GM21529 (cell line): ENCODE results near the gene TMEM120B.
"Not testable (repeated sequence)": the region's sequence is repeated elsewhere in the genome, so short reads cannot be mapped to it uniquely, and the experiment has no call there.

Source experiments
- ATAC-seq: cut with Tn5 transposase; IDR thresholded peaks from one replicate; pipeline ENCODE4 v1.9.1; 2021; ENCODE audit not compliant: unreplicated experiment

The TMEM120B gene

DNA sequence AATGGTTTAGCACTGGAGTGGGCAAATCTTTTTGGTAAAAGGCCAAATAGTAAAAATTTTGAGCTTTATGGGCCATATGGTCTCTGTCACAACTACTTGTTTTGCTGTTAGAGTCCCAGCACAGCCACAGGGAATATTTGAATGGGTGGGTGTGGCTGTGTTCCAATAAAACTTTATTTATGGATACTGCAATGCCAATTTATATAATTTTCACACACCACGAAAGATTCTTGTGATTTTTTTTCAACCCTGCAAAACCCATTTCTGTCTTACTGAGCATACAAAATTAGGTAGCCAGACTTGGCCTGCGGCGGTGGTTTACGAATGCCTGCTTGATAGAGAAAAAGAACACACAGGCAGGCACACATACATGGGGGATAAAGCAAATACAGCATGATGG is 28.3 kb downstream of the TMEM120B start:
- no peak for ATAC-seq

DNA sequence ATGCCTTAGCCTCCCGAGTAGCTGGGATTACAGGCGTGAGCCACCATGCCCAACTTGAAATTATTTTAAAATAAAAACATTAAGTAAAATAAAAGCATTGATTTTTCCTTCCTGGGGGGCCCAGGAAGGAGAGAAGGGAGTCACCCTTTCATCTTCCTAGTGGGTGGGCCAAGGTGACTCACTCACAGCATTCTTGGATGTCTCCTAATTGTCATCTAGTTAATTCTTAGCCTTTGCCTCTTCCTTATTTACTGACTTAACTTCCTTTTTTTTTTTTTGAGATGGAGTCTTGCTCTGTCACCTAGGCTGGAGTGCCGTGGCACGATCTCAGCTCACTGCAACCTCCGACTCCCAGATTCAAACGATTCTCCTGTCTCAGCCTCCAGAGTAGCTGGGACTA is 29.2 kb downstream of the TMEM120B start:
- no peak for ATAC-seq

DNA sequence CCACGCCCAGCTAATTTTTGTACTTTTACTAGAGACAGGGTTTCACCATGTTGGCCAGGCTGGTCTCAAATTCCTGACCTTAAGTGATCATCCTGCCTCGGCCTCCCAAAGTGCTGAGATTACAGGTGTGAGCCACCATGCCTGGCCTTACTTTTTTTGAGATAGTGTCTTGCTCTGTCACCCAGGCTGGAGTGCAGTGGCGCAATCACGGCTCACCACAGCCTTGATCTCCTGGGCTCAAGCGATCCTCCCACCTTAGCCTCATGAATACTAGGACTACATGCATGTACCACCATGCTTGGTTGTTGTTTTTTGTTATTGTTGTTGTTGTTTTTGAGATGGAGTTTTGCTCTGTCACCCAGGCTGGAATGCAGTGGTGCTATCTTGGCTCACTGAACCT is 33.0 kb downstream of the TMEM120B start:
- not testable (repeated sequence) for ATAC-seq

DNA sequence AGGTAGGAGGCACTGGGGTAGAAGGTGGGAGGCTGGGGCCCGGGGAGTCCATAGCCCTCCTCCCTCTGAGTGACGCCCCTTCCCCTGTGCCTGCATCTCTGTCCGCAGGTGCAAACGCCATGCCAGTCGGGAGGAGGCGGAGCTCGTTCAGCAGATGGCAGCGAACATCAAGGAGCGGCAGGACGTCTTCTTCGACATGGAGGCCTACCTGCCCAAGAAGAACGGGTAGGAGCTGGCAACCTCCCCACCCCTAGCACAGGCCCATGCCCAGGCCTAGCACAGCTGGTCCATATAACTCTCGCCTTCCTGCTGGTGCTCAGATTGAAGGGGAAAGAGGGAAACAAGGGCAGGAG is 35.6 kb downstream of the TMEM120B start:
- no peak for ATAC-seq

DNA sequence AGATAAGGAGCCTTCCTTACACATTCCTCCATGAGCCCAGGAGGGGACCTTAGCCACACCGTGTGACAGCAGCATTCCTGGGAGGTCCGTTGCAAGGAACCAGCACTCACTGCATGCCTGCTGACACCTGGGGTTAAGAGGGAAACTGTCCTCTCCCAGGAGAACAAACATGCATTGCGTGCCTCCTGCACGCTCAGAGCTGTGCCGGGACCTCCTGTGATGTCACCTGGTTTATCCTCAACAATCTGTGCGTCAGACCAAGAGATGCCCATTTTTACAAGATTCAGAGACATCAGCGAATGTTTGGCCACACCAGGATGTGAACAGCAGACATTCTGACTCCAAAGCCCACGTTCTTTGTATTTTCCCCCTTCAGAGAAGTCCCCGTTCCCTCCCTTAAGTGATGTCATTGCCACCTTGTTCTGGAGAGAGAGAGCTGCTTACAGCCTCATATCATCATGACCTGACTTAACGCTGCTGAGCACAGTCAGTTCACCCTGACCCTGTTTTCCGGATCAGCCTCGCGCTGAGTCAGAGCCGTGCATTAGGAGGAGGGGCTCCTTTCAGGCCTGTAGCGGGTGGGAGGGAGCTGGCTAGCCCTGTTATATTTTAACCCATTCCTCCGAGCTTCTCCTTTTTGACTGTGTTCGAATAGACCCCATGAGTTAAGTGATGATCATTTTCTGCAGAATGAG is 36.2 kb downstream of the TMEM120B start:
- ATAC-seq, result no peak

DNA sequence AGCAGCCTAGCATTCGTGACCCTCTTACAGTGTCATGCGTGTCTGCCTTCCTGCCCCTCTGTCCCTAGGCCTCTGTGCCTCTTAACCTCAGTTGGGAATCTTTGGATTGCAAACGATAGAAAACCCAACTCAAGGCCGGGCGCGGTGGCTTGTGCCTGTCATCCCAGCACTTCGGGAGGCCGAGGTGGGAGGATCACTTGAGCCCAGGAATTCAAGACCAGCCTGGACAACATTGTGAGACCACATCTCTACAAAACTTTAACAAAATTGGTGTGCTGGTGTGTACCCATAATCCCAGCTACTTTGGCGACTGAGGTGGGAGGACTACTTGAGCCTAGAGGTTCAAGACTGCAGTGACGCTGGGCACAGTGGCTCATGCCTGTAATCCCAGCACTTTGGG is 36.7 kb downstream of the TMEM120B start:
- ATAC-seq, result no peak

DNA sequence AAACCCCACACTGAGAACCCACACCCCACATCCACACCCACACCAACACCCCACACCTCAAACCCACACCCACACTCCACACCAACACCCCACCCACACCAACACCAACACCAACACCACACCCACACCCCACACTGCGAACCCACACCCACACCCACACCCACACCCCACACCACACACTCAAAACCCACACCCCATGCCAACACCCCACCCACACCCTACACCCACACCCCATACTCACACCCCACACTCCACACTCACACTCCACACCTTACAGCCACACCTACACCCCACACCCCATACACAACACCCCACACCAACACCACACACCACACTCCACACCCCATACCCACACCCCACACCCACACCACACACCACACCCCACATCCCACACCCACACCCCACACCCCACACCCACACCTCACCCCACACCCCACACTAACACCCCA is 38.0 kb downstream of the TMEM120B start:
- ATAC-seq, result no peak

DNA sequence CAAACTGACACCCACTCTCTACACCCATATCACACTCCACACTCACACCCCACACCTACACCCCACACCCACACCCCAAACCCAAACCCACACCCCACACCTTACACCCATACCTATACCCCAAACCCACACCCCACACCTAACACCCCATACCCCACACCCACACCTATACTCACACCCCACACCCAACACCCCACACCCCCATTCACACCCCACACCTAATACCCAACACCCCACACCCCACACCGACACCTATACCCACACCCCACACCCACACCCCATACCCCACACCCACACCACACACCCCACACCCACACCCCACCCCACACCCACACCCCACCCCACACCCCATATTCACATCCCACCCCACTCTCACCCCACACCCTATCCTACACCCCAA is 38.5 kb downstream of the TMEM120B start:
- no peak for ATAC-seq

DNA sequence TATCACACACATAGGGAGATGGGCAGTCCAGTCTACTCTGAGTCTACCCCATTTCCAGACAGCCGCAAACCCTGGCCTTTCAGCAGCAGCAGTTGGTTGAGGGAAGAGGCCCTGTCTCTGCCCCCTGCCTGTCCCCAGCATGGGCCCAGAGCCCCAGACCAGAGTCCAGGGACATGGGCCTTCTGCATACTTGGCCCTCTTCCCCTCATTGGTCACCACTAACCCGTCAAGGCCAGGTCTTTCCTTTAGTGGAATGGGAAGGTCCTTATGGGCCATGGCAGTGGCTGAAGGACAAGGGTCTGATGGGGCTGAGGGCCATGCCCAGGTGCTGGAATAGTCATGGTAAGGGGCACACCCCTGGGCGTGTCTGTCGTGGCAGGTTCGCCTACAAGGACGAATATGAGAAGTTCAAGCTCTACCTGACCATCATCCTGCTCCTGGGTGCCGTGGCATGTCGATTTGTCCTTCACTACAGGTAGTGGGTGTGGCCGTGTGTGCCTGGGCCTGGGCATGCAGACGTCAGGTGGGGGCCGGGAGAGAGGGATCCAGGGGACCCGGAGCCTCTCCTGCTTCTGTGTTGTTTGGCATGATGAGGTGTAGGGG is 39.3 kb downstream of the TMEM120B start:
- no peak for ATAC-seq

DNA sequence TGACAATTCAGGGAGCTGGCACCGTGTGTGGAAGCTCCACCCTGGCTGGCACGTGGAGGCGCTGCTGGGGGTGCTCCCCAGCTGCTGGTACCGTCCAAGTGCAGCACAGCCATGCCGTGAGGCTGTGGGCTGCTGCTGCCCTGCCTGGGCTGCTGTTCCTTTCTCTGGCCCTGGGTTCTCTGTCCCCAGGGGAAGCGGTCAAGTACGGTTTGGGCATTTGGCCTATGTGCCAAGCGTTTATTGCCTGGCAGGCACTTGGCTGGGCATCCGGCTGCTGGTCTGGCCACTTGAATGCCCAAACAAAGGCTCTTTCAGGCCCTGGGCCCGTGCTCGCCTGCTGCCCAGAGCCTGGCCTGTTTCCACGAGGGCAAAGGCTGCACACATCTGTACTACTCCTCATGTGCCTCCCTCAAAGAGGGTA is 41.3 kb downstream of the TMEM120B start:
- no peak for ATAC-seq

DNA sequence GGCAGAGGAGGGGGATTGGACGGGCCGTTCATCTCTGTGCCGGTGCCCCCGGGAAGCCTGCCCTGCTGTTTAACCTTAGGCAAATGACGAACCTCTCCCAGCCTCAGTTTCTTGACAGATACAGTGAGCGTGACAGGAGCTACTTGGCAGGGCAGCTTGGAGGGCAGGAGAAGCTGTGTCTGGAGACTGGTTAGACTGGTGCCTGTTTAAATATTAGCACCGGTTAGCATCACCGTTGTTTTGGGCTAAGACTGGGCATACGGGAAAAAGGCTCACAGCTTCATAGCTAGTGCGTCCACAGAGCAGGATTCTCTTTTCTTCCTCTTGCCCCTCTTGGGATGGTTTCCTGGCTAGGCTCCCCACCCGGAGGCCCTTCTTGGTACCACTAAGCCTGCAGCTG is 42.3 kb downstream of the TMEM120B start:
- no peak for ATAC-seq

DNA sequence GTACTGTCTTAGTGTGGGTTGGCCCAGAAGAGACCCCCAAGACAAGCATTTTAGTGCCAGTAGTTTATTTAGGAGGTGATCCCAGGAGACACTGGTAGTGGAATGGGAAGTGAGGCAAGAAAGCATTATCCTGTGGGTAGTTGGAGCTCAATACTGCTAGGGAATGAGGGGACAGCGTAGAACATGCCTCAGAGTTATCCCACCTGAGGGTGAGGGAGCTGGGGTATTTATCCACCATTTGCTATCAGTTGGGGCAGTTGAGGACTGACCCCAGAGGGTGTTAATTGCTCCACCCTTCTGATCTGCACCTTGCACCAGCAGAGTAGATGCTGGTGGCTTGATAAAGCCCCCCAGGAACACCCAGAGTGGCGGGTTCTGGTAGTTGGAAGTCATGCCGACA is 43.0 kb downstream of the TMEM120B start:
- ATAC-seq, result no peak

DNA sequence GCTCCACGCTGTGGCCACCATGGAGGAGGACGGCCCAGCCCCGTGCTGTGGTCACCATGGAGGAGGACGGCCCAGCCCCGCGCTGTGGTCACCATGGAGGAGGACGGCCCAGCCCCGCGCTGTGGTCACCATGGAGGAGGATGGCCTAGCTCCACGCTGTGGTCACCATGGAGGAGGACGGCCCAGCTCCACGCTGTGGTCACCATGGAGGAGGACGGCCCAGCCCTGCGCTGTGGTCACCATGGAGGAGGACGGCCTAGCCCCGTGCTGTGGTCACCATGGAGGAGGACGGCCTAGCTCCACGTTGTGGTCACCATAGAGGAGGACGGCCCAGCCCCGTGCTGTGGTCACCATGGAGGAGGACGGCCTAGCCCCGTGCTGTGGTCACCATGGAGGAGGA is 46.0 kb downstream of the TMEM120B start:
- ATAC-seq, result not testable (repeated sequence)

DNA sequence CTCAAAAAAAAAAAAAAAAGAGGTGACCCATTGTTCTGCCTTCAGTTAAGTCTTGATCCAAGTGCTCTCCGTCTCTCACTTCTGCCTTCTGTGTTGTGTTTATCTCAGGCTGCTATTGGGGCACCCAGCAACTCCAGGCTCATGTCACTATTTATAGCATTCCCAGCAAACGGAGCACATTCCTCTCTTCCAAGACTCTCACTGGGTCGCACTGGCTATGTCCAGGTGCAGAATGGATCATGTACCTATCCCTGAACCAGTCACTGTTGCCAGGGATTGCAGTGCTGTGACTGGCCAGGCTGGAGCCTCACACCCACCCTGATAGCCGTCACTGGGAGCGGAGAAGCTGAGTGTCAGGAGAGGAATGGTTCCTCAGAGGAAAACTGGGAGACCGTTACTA is 49.7 kb downstream of the TMEM120B start:
- no peak for ATAC-seq

DNA sequence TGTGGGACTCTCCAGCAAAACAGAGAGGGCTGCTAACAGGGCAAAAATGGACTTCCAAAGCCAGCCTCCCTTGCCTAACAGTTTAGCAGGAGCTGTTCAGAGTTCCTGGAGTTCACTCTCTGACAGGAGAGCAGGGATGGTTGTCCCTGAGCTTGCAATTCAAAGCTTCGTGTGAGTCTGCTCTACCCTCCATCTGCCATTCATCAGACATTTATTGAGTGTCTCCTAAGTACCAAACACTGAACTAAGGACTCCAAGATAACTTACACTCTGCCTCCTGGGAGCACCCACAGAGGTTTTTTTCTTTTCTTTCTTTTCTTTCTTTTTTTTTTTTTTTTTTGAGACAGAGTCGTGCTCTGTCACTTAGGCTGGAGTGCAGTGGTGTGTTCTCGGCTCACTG is 52.3 kb downstream of the TMEM120B start:
- no peak for ATAC-seq

DNA sequence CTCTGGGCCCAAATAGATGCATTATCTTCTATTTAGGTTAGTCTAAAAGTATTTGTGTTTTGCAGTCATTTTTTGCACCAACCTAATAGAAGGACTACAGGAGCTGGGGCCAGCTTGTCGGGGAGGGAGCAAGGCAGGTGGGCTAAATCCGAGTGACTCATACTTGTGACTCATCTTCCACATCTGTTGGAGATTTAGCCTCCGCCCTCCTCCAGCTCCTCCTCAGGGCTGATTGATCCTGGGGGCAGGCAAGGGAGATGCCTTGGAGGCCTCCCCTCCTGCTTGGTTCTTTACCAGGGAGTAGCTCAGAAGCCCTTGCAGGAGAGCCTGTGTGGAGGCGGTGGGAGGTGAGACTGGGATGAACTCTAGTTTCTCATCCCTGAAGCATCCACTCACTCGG is 53.0 kb downstream of the TMEM120B start:
- ATAC-seq, result no peak

DNA sequence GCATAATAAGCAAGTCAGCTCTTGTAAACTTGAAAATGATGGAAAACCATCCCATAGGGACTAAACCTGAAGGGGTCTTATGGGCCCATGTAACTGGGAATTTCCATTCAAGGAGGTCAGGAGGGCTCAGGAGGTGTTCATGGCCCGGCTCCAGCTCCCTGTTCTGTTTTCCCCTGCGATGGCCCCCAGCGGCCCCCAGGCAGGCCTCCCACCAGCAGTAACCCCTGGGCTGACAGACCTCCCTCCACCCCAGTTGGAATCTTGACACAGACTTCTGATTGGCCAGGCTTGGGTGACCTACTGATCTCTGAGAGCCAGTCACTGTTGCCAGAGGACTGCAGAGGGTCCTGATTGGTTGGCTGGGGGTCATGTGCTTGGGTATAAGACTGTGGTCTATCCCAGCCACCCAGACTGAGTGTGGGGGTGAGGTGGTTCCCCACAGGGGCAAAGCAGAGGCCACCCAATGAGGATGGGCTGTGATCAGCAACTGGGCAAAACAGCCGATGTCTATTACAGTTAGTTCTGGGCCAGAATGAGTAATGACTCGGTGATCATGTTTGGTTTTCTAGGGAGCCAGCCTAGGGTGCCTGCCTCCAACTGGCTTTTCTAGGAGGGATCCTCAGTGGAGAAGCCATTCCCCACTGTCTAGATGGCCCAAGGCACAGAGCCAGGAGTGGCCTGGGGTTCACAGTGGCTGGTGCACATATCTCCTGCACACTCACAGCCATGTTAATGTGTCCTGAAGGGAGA is 53.9 kb downstream of the TMEM120B start:
- no peak for ATAC-seq

DNA sequence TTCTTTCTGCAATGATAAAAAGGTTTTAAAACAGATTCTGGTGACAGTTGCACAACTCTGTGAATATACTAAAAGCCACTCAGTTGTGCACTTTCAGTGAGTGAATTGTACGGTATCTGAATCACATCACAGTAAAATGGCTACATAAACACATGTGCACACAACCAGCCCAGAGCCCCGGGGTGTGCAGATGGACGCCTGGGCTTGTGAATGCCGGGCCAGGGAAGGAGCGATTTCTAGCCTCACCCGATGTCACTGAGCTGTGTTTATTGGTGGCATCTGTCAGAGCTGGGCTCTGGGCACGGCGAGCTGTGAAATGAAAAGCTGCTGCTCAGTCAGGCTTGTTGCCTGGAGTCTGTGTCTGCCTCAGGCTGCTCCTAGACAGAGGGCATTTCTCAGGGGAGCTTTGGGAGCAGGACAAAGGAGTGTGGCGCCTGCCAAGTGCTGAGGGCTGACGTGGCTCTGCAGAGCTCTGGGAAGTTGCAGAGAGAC is 55.0 kb downstream of the TMEM120B start:
- ATAC-seq, result no peak

DNA sequence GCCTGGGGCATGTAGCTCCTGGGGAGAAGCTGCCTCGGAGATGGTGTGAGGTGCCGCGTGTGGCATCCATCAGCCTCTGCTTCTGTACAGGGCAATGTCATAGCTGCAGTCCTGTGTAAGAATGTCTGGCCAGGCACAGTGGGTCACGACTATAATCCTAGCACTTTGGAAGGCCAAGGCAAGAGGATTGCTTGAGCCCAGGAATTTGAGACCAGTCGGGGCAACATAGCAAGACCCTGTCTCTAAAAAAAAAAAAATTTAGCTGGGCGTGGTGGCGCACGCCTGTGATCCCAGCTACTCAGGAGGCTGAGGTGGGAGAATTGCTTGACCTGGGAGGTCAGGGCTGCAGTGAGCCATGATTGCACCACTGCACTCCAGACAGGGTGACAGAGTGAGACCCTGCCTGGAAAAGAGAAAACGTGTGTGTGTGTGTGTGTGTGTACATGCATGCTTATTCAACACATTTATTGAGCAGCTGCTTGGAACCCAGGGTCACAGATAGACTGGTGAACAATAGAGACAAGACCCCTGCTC is 56.8 kb downstream of the TMEM120B start:
- no peak for ATAC-seq

DNA sequence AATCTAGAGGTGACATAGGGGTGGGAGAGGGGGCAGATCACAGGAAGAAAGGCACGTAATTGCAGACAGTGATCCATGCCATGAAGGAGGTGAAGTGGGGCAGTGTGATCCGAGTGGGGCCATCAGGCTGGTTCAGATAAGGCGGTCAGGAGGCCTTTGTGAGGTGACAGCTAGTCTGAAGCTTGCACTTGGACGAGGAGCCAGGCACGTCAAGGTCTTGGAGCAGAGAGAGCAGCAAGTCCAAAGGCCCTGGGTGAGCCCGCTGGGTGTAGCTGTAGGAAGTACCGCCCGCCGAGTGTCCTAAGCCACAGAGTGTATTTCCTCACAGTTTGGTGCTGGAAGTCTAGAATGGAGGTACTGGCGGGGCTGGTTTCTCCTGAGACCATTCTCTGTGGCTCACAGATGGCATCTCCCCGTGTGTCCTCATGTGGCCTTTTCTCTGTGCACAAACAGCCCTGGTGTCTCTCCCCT is 57.3 kb downstream of the TMEM120B start:
- ATAC-seq, result no peak

DNA sequence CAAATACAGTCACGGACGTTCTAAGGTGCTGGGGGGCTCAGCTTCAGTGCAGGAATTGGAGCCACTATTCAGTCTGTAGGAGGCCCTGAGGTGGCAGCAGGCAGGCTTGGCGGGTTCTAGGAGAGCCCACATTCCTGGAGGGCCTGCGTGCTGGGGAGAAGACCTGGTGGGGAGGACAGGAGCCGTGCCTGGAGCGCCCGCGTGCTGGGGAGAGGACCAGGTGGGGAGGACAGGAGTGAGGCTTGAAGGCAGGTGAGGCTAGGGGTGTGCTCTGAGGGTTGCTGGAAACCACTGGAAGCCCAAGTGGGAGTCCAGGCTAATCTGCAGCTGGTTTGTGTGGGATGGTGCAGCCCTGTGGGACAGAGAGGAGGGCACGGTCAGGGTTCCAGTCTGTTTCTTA is 57.8 kb downstream of the TMEM120B start:
- no peak for ATAC-seq
